GM23338 (cell line): ENCODE results near the gene TNPO3. TPM values are rescaled to one million over a fixed set of nuclear protein-coding genes. Genes with fewer than 3 reads are reported as not detected.

Experiments
- ATAC-seq: fragments of 200-7000 bp; cut with Tn5 transposase; 3 replicates; pipeline ENCODE4 v1.9.1; 2020
- DNase-seq: peaks from one replicate; pipeline ENCODE4 v3.0.0-alpha.2; 2015; ENCODE audit warnings: low spot score
- H2AFZ ChIP-seq: fragments of 200-600 bp; sonication (generic); 2 replicates; pipeline ENCODE4 v1.8.0; 2016; ENCODE audit warnings: antibody characterized with exemption, mild to moderate bottlenecking, moderate library complexity
- H3F3A ChIP-seq: fragments of 200-600 bp; sonication (generic); replicated peaks from 2 replicates; pipeline ENCODE4 v1.8.0; 2017; ENCODE audit warnings: antibody characterized with exemption, mixed run types, low read depth
- H3K27ac ChIP-seq: fragments of 200-600 bp; sonication (generic); 2 replicates; pipeline ENCODE4 v1.6.1; 2016; ENCODE audit warnings: low read depth
- H3K27me3 ChIP-seq: fragments of 200-600 bp; sonication (generic); 2 replicates; pipeline ENCODE4 v1.8.0; 2016; ENCODE audit warnings: mild to moderate bottlenecking, mixed run types, moderate library complexity; ENCODE audit not compliant: insufficient read depth
- H3K36me3 ChIP-seq: fragments of 200-600 bp; sonication (generic); 2 replicates; pipeline ENCODE4 v1.8.0; 2016; ENCODE audit warnings: mild to moderate bottlenecking; ENCODE audit not compliant: insufficient read depth
- H3K4me1 ChIP-seq: fragments of 200-600 bp; sonication (generic); 2 replicates; pipeline ENCODE4 v1.8.0; 2016; ENCODE audit warnings: mild to moderate bottlenecking, moderate library complexity; ENCODE audit not compliant: insufficient read depth
- H3K4me2 ChIP-seq: fragments of 200-600 bp; sonication (generic); 2 replicates; pipeline ENCODE4 v1.7.1; 2017; ENCODE audit warnings: mixed run types
- H3K4me3 ChIP-seq: fragments of 200-600 bp; sonication (generic); 2 replicates; pipeline ENCODE4 v1.6.1; 2016; ENCODE audit warnings: mixed run types
- H3K79me2 ChIP-seq: fragments of 200-600 bp; sonication (generic); replicated peaks from 2 replicates; pipeline ENCODE4 v1.8.0; 2017; ENCODE audit warnings: mild to moderate bottlenecking; ENCODE audit not compliant: insufficient read depth
- H3K9me2 ChIP-seq: fragments of 200-600 bp; sonication (generic); 2 replicates; pipeline ENCODE4 v1.8.0; 2017; ENCODE audit not compliant: insufficient read depth
- H4K20me1 ChIP-seq: fragments of 200-600 bp; sonication (generic); replicated peaks from 2 replicates; pipeline ENCODE4 v1.8.0; 2017; ENCODE audit warnings: mild to moderate bottlenecking; ENCODE audit not compliant: insufficient read depth
- H3K27ac Mint-ChIP-seq: 2 replicates; pipeline ENCODE4 v1.8.0; 2020; ENCODE audit warnings: inconsistent platforms, mild to moderate bottlenecking, moderate library complexity, mixed read lengths
- H3K27me3 Mint-ChIP-seq: 3 replicates; pipeline ENCODE4 v1.8.0; 2022; ENCODE audit warnings: low read depth, mild to moderate bottlenecking, moderate library complexity, mixed read lengths, inconsistent platforms; ENCODE audit not compliant: insufficient read depth, poor library complexity
- H3K36me3 Mint-ChIP-seq: 3 replicates; pipeline ENCODE4 v1.8.0; 2021; ENCODE audit warnings: low read depth, mild to moderate bottlenecking, inconsistent platforms, moderate library complexity, mixed read lengths
- H3K4me1 Mint-ChIP-seq: 3 replicates; pipeline ENCODE4 v1.8.0; 2020; ENCODE audit warnings: mild to moderate bottlenecking, inconsistent platforms, mixed read lengths
- H3K4me3 Mint-ChIP-seq: 3 replicates; pipeline ENCODE4 v1.8.0; 2021; ENCODE audit warnings: moderate library complexity, mild to moderate bottlenecking, inconsistent platforms, mixed read lengths
- H3K9me3 Mint-ChIP-seq: 3 replicates; pipeline ENCODE4 v1.8.0; 2020; ENCODE audit warnings: moderate library complexity, mild to moderate bottlenecking, inconsistent platforms, mixed read lengths
- CREB1 ChIP-seq: fragments of 250-450 bp; sonication (Bioruptor Pico); IDR thresholded peaks from 2 replicates; pipeline ENCODE4 v1.5.0; 2020; ENCODE audit warnings: low read depth, mild to moderate bottlenecking, moderate library complexity
- ETS1 ChIP-seq: IDR thresholded peaks from 2 replicates; pipeline ENCODE4 v1.6.1; 2016; ENCODE audit warnings: antibody characterized with exemption
- EZH2 ChIP-seq: fragments of 200-600 bp; sonication (generic); IDR thresholded peaks from one replicate; pipeline ENCODE4 v1.8.0; 2017; ENCODE audit warnings: antibody characterized with exemption, mild to moderate bottlenecking, low read depth; ENCODE audit not compliant: unreplicated experiment
- EZH2phosphoT487 ChIP-seq: fragments of 200-600 bp; sonication (generic); IDR thresholded peaks from one replicate; pipeline ENCODE4 v1.8.1; 2018; ENCODE audit warnings: antibody characterized with exemption; ENCODE audit not compliant: unreplicated experiment
- JUNB ChIP-seq: IDR thresholded peaks from one replicate; pipeline ENCODE4 v1.6.1; 2016; ENCODE audit warnings: antibody characterized with exemption; ENCODE audit not compliant: unreplicated experiment
- NANOG ChIP-seq: IDR thresholded peaks from 2 replicates; pipeline ENCODE4 v1.6.1; 2016; ENCODE audit warnings: antibody characterized with exemption, borderline replicate concordance
- POLR2AphosphoS5 ChIP-seq: IDR thresholded peaks from 2 replicates; pipeline ENCODE4 v1.6.1; 2016; ENCODE audit warnings: antibody characterized with exemption, low read depth
- REST ChIP-seq: IDR thresholded peaks from one replicate; pipeline ENCODE4 v1.6.1; 2018; ENCODE audit warnings: antibody characterized with exemption; ENCODE audit not compliant: unreplicated experiment
- STAT1 ChIP-seq: IDR thresholded peaks from one replicate; pipeline ENCODE4 v1.6.1; 2016; ENCODE audit warnings: antibody characterized with exemption; ENCODE audit not compliant: unreplicated experiment
- ZNF114 ChIP-seq: fragments of 250-450 bp; sonication (Bioruptor Pico); IDR thresholded peaks from 2 replicates; pipeline ENCODE4 v1.5.0; 2020; ENCODE audit warnings: mild to moderate bottlenecking, moderate library complexity
- ZNF331 ChIP-seq: fragments of 250-450 bp; sonication (Bioruptor Pico); IDR thresholded peaks from 2 replicates; pipeline ENCODE4 v1.5.0; 2020; ENCODE audit warnings: low read depth, mild to moderate bottlenecking, moderate library complexity
- polyA plus RNA-seq: library from polyadenylated mRNA; unstranded; fragments of >200 nt; fragmentation: Nextera tagmentation; extraction: Ambion mirVana; gene quantifications from 2 replicates; pipeline ENCODE4 v1.2.1, GENCODE V29; 2016
- total RNA-seq: library from RNA; depleted of rRNA; stranded (reverse); fragments of >200 nt; shearing (Covaris generic); gene quantifications from 2 replicates; pipeline ENCODE4 v1.2.3, GENCODE V29; 2014
- TF ChIP-seq, protein P1 (sequence below), 2 experiments: fragments of 200-600 bp in 1 of 2; sonication (generic) in 1 of 2; conservative IDR thresholded peaks; 2 replicates each; pipeline versions ENCODE4 v1.5.1 to v1.6.1; 2016 to 2017; ENCODE audit warnings: antibody characterized with exemption in 2 of 2, low read depth in 2 of 2, mild to moderate bottlenecking in 2 of 2, moderate library complexity in 1 of 2
- TF ChIP-seq, protein P2 (sequence below): fragments of 250-450 bp; sonication (Bioruptor Pico); IDR thresholded peaks from 2 replicates; pipeline ENCODE4 v1.5.0; 2020; ENCODE audit warnings: mild to moderate bottlenecking, moderate library complexity

TNPO3 gene
- total and polyA plus RNA-seq, 2 experiments from 2014 or later = 38.2 to 127 TPM

DNA sequence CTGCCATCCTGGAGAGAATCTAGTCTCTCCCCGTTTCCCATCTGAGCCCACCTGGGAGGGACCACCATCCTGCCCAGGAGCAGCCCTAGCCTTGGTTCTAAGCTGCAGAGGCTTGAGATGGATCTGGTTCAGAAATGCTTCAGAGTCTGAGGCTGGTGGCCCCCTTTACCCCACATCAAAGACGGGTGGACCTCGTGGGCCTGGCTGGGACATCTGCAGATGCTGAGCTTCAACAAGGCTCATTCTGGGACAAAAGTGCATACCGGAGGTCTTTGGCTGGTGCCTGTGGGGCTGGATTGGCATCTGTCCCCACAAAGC is 122.1 kb downstream of the TNPO3 start:
- no peaks in the 10 kb centered on the region for H3K9me2 ChIP-seq
- peaks cover 3% of the 10 kb centered on the region for H3K4me1 Mint-ChIP-seq
- TF ChIP-seq, protein P1, sequence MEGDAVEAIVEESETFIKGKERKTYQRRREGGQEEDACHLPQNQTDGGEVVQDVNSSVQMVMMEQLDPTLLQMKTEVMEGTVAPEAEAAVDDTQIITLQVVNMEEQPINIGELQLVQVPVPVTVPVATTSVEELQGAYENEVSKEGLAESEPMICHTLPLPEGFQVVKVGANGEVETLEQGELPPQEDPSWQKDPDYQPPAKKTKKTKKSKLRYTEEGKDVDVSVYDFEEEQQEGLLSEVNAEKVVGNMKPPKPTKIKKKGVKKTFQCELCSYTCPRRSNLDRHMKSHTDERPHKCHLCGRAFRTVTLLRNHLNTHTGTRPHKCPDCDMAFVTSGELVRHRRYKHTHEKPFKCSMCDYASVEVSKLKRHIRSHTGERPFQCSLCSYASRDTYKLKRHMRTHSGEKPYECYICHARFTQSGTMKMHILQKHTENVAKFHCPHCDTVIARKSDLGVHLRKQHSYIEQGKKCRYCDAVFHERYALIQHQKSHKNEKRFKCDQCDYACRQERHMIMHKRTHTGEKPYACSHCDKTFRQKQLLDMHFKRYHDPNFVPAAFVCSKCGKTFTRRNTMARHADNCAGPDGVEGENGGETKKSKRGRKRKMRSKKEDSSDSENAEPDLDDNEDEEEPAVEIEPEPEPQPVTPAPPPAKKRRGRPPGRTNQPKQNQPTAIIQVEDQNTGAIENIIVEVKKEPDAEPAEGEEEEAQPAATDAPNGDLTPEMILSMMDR (conservative IDR thresholded peaks at IDR 0.05; ENCODE audit: low read depth in 2 of 2) = no peak
- TF ChIP-seq STAT1 (no peak), ZNF331 (CRISPR knock-in tag) (no peak), ZNF114 (CRISPR knock-in tag) (no peak), EZH2phosphoT487 (no peak), REST (no peak), NANOG (no peak), CREB1 (no peak), POLR2AphosphoS5 (no peak), ETS1 (no peak), EZH2 (no peak), JUNB (no peak)
- TF ChIP-seq, protein P2, sequence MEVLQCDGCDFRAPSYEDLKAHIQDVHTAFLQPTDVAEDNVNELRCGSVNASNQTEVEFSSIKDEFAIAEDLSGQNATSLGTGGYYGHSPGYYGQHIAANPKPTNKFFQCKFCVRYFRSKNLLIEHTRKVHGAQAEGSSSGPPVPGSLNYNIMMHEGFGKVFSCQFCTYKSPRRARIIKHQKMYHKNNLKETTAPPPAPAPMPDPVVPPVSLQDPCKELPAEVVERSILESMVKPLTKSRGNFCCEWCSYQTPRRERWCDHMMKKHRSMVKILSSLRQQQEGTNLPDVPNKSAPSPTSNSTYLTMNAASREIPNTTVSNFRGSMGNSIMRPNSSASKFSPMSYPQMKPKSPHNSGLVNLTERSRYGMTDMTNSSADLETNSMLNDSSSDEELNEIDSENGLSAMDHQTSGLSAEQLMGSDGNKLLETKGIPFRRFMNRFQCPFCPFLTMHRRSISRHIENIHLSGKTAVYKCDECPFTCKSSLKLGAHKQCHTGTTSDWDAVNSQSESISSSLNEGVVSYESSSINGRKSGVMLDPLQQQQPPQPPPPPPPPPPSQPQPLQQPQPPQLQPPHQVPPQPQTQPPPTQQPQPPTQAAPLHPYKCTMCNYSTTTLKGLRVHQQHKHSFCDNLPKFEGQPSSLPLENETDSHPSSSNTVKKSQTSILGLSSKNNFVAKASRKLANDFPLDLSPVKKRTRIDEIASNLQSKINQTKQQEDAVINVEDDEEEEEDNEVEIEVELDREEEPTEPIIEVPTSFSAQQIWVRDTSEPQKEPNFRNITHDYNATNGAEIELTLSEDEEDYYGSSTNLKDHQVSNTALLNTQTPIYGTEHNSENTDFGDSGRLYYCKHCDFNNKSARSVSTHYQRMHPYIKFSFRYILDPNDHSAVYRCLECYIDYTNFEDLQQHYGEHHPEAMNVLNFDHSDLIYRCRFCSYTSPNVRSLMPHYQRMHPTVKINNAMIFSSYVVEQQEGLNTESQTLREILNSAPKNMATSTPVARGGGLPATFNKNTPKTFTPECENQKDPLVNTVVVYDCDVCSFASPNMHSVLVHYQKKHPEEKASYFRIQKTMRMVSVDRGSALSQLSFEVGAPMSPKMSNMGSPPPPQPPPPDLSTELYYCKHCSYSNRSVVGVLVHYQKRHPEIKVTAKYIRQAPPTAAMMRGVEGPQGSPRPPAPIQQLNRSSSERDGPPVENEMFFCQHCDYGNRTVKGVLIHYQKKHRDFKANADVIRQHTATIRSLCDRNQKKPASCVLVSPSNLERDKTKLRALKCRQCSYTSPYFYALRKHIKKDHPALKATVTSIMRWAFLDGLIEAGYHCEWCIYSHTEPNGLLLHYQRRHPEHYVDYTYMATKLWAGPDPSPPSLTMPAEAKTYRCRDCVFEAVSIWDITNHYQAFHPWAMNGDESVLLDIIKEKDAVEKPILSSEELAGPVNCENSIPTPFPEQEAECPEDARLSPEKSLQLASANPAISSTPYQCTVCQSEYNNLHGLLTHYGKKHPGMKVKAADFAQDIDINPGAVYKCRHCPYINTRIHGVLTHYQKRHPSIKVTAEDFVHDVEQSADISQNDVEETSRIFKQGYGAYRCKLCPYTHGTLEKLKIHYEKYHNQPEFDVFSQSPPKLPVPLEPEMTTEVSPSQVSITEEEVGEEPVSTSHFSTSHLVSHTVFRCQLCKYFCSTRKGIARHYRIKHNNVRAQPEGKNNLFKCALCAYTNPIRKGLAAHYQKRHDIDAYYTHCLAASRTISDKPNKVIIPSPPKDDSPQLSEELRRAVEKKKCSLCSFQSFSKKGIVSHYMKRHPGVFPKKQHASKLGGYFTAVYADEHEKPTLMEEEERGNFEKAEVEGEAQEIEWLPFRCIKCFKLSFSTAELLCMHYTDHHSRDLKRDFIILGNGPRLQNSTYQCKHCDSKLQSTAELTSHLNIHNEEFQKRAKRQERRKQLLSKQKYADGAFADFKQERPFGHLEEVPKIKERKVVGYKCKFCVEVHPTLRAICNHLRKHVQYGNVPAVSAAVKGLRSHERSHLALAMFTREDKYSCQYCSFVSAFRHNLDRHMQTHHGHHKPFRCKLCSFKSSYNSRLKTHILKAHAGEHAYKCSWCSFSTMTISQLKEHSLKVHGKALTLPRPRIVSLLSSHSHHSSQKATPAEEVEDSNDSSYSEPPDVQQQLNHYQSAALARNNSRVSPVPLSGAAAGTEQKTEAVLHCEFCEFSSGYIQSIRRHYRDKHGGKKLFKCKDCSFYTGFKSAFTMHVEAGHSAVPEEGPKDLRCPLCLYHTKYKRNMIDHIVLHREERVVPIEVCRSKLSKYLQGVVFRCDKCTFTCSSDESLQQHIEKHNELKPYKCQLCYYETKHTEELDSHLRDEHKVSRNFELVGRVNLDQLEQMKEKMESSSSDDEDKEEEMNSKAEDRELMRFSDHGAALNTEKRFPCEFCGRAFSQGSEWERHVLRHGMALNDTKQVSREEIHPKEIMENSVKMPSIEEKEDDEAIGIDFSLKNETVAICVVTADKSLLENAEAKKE (CRISPR knock-in tag) = no peak
- no peaks in the 10 kb centered on the region; the same call in 2 of the 3 replicates for H3K36me3 Mint-ChIP-seq
- H3K79me2 ChIP-seq = no peaks in the 10 kb centered on the region
- no peak for DNase-seq
- no peak overlapping the region for H3K4me2 ChIP-seq
- H3K9me3 Mint-ChIP-seq = no peaks in the 10 kb centered on the region; the same call in 2 of the 3 replicates
- no peaks in the 10 kb centered on the region for H3K4me1 ChIP-seq
- H3K4me3 ChIP-seq = no peak overlapping the region
- no peak overlapping the region for H3K4me3 Mint-ChIP-seq
- peaks cover 32% of the 10 kb centered on the region for H3K27me3 Mint-ChIP-seq
- H2AFZ ChIP-seq = peak overlapping the region; percentile 88
- no peak for ATAC-seq
- H3K27ac Mint-ChIP-seq = no peak overlapping the region
- H3K27me3 ChIP-seq = peaks cover 29% of the 10 kb centered on the region
- H4K20me1 ChIP-seq = peaks cover 4% of the 10 kb centered on the region; the same call in 1 of the 2 replicates
- 0 out of 2 replicates have a peak, but pooled peaks cover 5% of the 10 kb centered on the region for H3F3A ChIP-seq
- H3K27ac ChIP-seq = no peak overlapping the region
- no peaks in the 10 kb centered on the region for H3K36me3 ChIP-seq
